GM10266 (cell line): ENCODE measurements around the gene C3orf85.

Experiments
- DNase-seq: peaks from one replicate; pipeline ENCODE4 v3.0.0; 2012; ENCODE audit errors: extremely low spot score
- CTCF ChIP-seq: IDR thresholded peaks from 2 replicates; pipeline ENCODE4 v1.5.1; 2012; ENCODE audit warnings: mild to moderate bottlenecking, low read depth; ENCODE audit not compliant: control insufficient read depth, insufficient read depth; ENCODE audit errors: missing control alignments

C3orf85 gene

GRCh38 chr3:109136523-109136922 is at the start of gene C3orf85:
C3orf85 (plus strand) TSS chr3:109136719; CDS start chr3:109136848, 129 bp downstream.
- no peak for TF ChIP-seq CTCF
- no peak for DNase-seq

GRCh38 chr3:109089265-109089664 is 47.3 kb upstream of the C3orf85 start:
- TF ChIP-seq CTCF, result no peak
- DNase-seq, result no peak

GRCh38 chr3:109091846-109092245 is 44.7 kb upstream of the C3orf85 start:
- no peak for TF ChIP-seq CTCF
- DNase-seq, result no peak

GRCh38 chr3:109093561-109093960 is 43.0 kb upstream of the C3orf85 start:
- no peak for TF ChIP-seq CTCF
- no peak for DNase-seq

- DNase-seq, result no peak
- TF ChIP-seq CTCF, result no peak
These were observed 41.4 kb upstream of the C3orf85 start for GRCh38 chr3:109095166-109095565.

- DNase-seq, result no peak
- peak; percentile 13 for TF ChIP-seq CTCF
These were observed 38.4 kb upstream of the C3orf85 start for GRCh38 chr3:109098079-109098644.

- TF ChIP-seq CTCF, result no peak
- DNase-seq, result no peak
These were observed 26.9 kb upstream of the C3orf85 start for GRCh38 chr3:109109574-109109973.
